ENCODE results near the gene CHGA.

The CHGA gene

GRCh38 chr14:92906420-92906819, 16.5 kb upstream of the CHGA start:
- DNase-seq = no peak

GRCh38 chr14:92906823-92907222, 16.1 kb upstream of the CHGA start:
- DNase-seq = no peak

GRCh38 chr14:92907316-92907911, 15.5 kb upstream of the CHGA start:
- DNase-seq = no peak

- DNase-seq = no peak
These were observed 8.8 kb upstream of the CHGA start for GRCh38 chr14:92914087-92914656.

- DNase-seq = no peak
These were observed 6.7 kb upstream of the CHGA start for GRCh38 chr14:92916201-92916600.

- DNase-seq = no peak
These were observed 5.7 kb upstream of the CHGA start for GRCh38 chr14:92917041-92917940.

GRCh38 chr14:92917956-92918355, 5.0 kb upstream of the CHGA start:
- DNase-seq = no peak

- no peak for DNase-seq
These were observed 2.9 kb upstream of the CHGA start for GRCh38 chr14:92920001-92920400.

- DNase-seq = no peak
These were observed 705 bp upstream of the CHGA start for GRCh38 chr14:92922155-92922735.

GRCh38 chr14:92923744-92924103, 774 bp downstream of the CHGA start:
- no peak for DNase-seq

GRCh38 chr14:92924247-92924646, 1.3 kb downstream of the CHGA start:
- no peak for DNase-seq

- no peak for DNase-seq
These were observed 2.5 kb downstream of the CHGA start for GRCh38 chr14:92925446-92925845.

GRCh38 chr14:92926180-92926845, 3.4 kb downstream of the CHGA start:
- DNase-seq = no peak

- DNase-seq = no peak
These were observed 4.0 kb downstream of the CHGA start for GRCh38 chr14:92926931-92927330.

- no peak for DNase-seq
These were observed 4.7 kb downstream of the CHGA start for GRCh38 chr14:92927349-92928257.

GRCh38 chr14:92928258-92928629, 5.3 kb downstream of the CHGA start:
- DNase-seq = no peak

GRCh38 chr14:92928961-92929688, 6.2 kb downstream of the CHGA start:
- DNase-seq = no peak

GRCh38 chr14:92929689-92930608, 7.0 kb downstream of the CHGA start:
- no peak for DNase-seq

- DNase-seq = no peak
These were observed 8.0 kb downstream of the CHGA start for GRCh38 chr14:92930737-92931602.

All from right forelimb (tissue), 1 donor.